Testis (tissue), 5 donors: ENCODE data around the gene TAS2R16. TPM values are rescaled to one million over a fixed set of nuclear protein-coding genes. Genes with fewer than 3 reads are reported as not detected.

Source experiments
- DNase-seq: peaks from one replicate; pipeline ENCODE4 v3.0.0-alpha.2; 2019
- H3K27ac ChIP-seq, 2 donors: fragments of 200-600 bp; sonication (generic); one replicate each; pipeline ENCODE4 v1.5.1; 2019
- H3K27me3 ChIP-seq: fragments of 200-600 bp; sonication (generic); one replicate; pipeline ENCODE4 v1.5.1; 2019
- H3K36me3 ChIP-seq: fragments of 200-600 bp; sonication (generic); one replicate; pipeline ENCODE4 v1.5.1; 2017; ENCODE audit warnings: low read depth; ENCODE audit errors: missing control alignments
- H3K4me1 ChIP-seq: fragments of 200-600 bp; sonication (generic); one replicate; pipeline ENCODE4 v1.5.1; 2019
- H3K4me3 ChIP-seq, 2 donors: fragments of 200-600 bp; sonication (generic); one replicate each; pipeline ENCODE4 v1.5.1; 2017 to 2019
- H3K9me3 ChIP-seq: fragments of 200-600 bp; sonication (generic); one replicate; pipeline ENCODE4 v1.5.1; 2017
- POLR2A ChIP-seq: fragments of 450-650 bp; IDR thresholded peaks from one replicate; pipeline ENCODE4 v1.6.1; 2017; ENCODE audit warnings: antibody characterized with exemption, mild to moderate bottlenecking, moderate library complexity
- WGBS, 2 donors: methylation state at CpG; one replicate each; pipeline ENCODE4 v1.1.5; 2018; 5-methylcytosine and 5-hydroxymethylcytosine counted together
- intact Hi-C: fragments of 100-400 bp; cut with DNase I; formaldehyde crosslinking; loops from one replicate; pipeline ENCODE4 v1.15.1; 2023; ENCODE audit warnings: low total_unique reads
- long read RNA-seq, 2 donors: transcript quantifications; one replicate each; lab custom pipeline, GENCODE V29; 2026
- polyA plus RNA-seq: library from polyadenylated mRNA; stranded (reverse); fragments of 350-450 nt; fragmentation: Illumina TruSeq; extraction: RNeasy Lipid Tissue Mini Kit (QIAGEN cat#74804); gene quantifications from one replicate; pipeline ENCODE4 v1.2.3, GENCODE V29; 2014; ENCODE audit warnings: low read depth, low replicate concordance; ENCODE audit not compliant: insufficient read depth
- total RNA-seq, 2 donors: library from RNA; depleted of rRNA; stranded (reverse); fragments of >200 nt; gene quantifications; one replicate each; pipeline ENCODE4 v1.2.3, GENCODE V29; 2016
- TF ChIP-seq, protein P1 (sequence below), 3 experiments: fragments of 450-650 bp in 2 of 3; fragments of 200-600 bp in 1 of 3; sonication (generic) in 1 of 3; IDR thresholded peaks; one replicate each; pipeline ENCODE4 v1.5.1; 2016 to 2019; ENCODE audit warnings: antibody characterized with exemption in 3 of 3, mild to moderate bottlenecking in 2 of 3, moderate library complexity in 1 of 3

TAS2R16 gene, protein sequence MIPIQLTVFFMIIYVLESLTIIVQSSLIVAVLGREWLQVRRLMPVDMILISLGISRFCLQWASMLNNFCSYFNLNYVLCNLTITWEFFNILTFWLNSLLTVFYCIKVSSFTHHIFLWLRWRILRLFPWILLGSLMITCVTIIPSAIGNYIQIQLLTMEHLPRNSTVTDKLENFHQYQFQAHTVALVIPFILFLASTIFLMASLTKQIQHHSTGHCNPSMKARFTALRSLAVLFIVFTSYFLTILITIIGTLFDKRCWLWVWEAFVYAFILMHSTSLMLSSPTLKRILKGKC
- total RNA-seq: not detected
- polyA plus RNA-seq: not detected
- long read RNA-seq, donor 1: 0 reads
- long read RNA-seq, donor 2: 0 reads

DNA sequence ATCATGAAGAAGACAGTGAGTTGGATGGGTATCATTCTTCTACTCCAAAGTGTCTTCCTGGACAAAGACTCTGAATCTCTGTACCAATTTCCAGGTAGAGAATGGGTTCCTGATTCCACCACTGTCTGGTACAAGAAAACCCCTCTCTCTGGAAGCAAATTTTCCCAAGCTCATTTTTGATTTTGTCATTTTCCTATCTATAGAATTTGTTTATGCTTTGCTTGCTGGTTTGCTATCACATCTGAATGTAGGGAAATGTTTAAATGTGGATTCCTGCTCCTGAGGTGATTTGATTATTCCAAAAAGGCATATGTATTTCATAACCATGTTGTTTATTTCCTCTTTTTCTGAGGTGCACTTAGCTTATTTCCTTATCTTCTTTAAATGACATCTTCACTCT, at the start of gene TAS2R16:
Gene TAS2R16, minus strand, starts transcription at position 101 of the 400 bp plus-strand sequence. Its CDS starts 66 bp downstream, at position 35.
- TF ChIP-seq, protein P1, sequence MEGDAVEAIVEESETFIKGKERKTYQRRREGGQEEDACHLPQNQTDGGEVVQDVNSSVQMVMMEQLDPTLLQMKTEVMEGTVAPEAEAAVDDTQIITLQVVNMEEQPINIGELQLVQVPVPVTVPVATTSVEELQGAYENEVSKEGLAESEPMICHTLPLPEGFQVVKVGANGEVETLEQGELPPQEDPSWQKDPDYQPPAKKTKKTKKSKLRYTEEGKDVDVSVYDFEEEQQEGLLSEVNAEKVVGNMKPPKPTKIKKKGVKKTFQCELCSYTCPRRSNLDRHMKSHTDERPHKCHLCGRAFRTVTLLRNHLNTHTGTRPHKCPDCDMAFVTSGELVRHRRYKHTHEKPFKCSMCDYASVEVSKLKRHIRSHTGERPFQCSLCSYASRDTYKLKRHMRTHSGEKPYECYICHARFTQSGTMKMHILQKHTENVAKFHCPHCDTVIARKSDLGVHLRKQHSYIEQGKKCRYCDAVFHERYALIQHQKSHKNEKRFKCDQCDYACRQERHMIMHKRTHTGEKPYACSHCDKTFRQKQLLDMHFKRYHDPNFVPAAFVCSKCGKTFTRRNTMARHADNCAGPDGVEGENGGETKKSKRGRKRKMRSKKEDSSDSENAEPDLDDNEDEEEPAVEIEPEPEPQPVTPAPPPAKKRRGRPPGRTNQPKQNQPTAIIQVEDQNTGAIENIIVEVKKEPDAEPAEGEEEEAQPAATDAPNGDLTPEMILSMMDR (IDR thresholded peaks at IDR 0.05): no peak
- TF ChIP-seq POLR2A: no peak
- Histone ChIP-seq H3K27me3 (no peaks in the 10 kb centered on the region), H3K9me3 (no peaks in the 10 kb centered on the region), H3K27ac (no peak within 1 kb of the TSS), H3K36me3 (no peaks in the 10 kb centered on the region), H3K4me3 (no peak within 1 kb of the TSS), H3K4me1 (no peaks in the 10 kb centered on the region)
- intact Hi-C loops: no loop called here
- DNase-seq: no peak

DNA sequence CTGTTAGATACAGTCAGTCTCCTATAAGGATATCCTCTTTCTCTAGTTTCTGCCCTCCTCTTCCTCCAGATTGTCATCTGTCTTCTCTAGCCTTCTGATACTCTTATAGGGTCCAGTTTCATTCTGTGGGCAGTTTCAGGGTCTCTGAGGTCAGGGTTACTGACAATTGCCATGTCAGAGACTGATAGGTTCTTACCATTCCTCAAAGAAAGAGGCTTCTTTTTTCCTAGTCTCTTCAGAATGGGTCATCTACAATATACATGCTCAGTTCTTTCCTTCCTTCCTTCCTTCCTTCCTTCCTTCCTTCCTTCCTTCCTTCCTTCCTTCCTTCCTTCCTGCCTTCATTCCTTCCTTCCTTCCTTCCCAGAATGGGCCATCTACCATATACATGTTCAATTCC, 48.1 kb upstream of the TAS2R16 start:
- Histone ChIP-seq H3K9me3 (no peaks in the 10 kb centered on the region), H3K4me1 (no peaks in the 10 kb centered on the region), H3K27ac (no peak overlapping the region), H3K4me3 (no peak overlapping the region), H3K36me3 (no peaks in the 10 kb centered on the region), H3K27me3 (no peaks in the 10 kb centered on the region)
- no peak for DNase-seq
- intact Hi-C loops: no loop called here
- no peak for TF ChIP-seq POLR2A
- TF ChIP-seq, protein P1 (IDR thresholded peaks at IDR 0.05): no peak

DNA sequence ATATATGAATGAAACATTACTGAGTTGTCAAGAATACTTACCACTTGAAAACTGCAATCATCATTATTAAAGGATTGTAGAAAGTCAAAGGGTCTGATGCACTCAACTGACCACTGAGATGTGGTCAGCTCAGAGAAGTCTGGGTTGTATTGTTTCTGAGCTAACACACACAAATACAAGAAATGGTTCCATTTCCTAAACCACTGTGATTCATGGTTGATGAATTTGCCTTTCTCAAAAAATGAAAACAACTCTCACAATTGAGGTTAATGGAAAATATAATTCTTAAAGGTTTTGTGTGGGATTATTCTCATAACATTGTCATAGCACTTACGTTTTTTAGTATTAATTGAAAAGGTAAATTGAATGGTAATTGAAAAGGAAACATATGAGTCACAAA, 45.6 kb upstream of the TAS2R16 start:
- H3K9me3 ChIP-seq: no peaks in the 10 kb centered on the region
- 75 to 77% methylated on average over 1 of the region's 1 CpG for WGBS, 2 donors
- no peak overlapping the region for H3K4me3 ChIP-seq
- H3K36me3 ChIP-seq: no peaks in the 10 kb centered on the region
- H3K4me1 ChIP-seq: no peaks in the 10 kb centered on the region
- intact Hi-C loops: no loop called here
- H3K27me3 ChIP-seq: no peaks in the 10 kb centered on the region
- no peak overlapping the region for H3K27ac ChIP-seq
- TF ChIP-seq POLR2A: no peak
- TF ChIP-seq, protein P1 (IDR thresholded peaks at IDR 0.05): no peak
- DNase-seq: no peak

DNA sequence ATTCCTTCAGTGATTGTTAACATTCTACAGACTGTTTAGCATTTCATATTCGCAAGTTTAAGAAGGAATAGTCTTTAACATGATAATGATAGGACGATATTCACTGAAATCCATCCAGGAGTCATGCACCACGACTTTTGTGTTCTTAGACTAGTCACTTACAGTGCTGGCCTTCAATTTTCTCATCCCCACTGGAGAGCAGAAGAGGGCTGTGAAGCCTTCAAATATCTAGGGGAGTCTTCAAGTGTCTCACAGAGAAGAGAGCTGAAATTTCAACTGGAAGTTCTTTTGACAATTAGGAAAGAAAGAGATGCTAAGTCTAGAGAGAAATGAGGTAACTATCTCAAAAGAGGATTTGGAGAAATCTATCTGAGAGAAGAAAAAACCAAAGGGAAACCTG, 43.8 kb upstream of the TAS2R16 start:
- H3K4me1 ChIP-seq: no peaks in the 10 kb centered on the region
- no peaks in the 10 kb centered on the region for H3K36me3 ChIP-seq
- H3K27ac ChIP-seq: no peak overlapping the region
- WGBS, 2 donors: 42 to 47% methylated on average over 3 of the region's 3 CpGs
- H3K27me3 ChIP-seq: no peaks in the 10 kb centered on the region
- DNase-seq: no peak
- H3K9me3 ChIP-seq: no peaks in the 10 kb centered on the region
- no peak for TF ChIP-seq POLR2A
- TF ChIP-seq, protein P1 (IDR thresholded peaks at IDR 0.05): no peak
- intact Hi-C loops: no loop called here
- H3K4me3 ChIP-seq: no peak overlapping the region

DNA sequence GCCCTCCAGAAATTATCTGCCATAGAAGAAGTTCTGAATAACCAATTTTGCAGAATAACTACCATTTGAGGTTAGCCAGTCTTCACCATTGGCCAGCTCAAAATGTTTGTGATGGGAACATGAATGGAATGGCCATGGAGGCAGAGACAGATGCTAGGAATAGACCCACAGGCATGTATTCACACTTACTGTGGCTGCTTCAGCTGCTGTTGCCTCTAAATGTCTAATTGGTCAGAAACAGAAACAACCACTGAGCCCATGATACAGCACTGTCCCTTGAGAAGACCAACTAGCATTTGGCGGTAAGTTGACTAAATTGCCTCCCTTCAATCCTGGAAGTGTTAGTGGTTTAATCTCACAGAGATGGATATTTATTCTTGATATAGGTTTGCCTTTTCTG, 38.6 kb upstream of the TAS2R16 start:
- no peak overlapping the region for H3K4me3 ChIP-seq
- DNase-seq: no peak
- WGBS, 2 donors: 90 to 91% methylated on average over 1 of the region's 1 CpG

More for the DNA sequence above, 38.6 kb upstream of the TAS2R16 start:
- no peaks in the 10 kb centered on the region for H3K9me3 ChIP-seq
- TF ChIP-seq, protein P1 (IDR thresholded peaks at IDR 0.05): no peak
- TF ChIP-seq POLR2A: no peak
- no peaks in the 10 kb centered on the region for H3K27me3 ChIP-seq
- H3K4me1 ChIP-seq: no peaks in the 10 kb centered on the region
- no peak overlapping the region for H3K27ac ChIP-seq
- intact Hi-C loops: no loop called here
- no peaks in the 10 kb centered on the region for H3K36me3 ChIP-seq
